IMR-90 (cell line): ENCODE results near the gene MPRIP. TPM values are rescaled to one million over a fixed set of nuclear protein-coding genes. Genes with fewer than 3 reads are reported as not detected.

ENCODE experiments used
- ATAC-seq: fragments of 200-7000 bp; cut with Tn5 transposase; 2 replicates; pipeline ENCODE4 v1.9.1; 2020; ENCODE audit warnings: low read depth, mild to moderate bottlenecking, moderate library complexity
- BruUV-seq: library from RNA; stranded (reverse); fragments of 400-500 nt; replicated peaks from 2 replicates; lab custom pipeline; 2021; lab: Mats Ljungman, UMichigan
- CTCF ChIA-PET: fragments of 300-600 bp; formaldehyde crosslinking; extraction: SDS; loops from one replicate; lab custom pipeline; 2021; ENCODE audit warnings: antibody characterized with exemption; lab: Yijun Ruan, JAX
- POLR2A ChIA-PET: fragments of 300-600 bp; sonication (Branson Sonifier 250); formaldehyde crosslinking; loops from one replicate; lab custom pipeline; 2022; ENCODE audit warnings: antibody characterized with exemption; ENCODE audit not compliant: unreplicated experiment; lab: Charles Lee
- DNase-seq: peaks from one replicate; pipeline ENCODE4 v3.0.0; 2013
- H2AFZ ChIP-seq: replicated peaks from 2 replicates; pipeline ENCODE3; 2013; ENCODE audit warnings: low read length, mild to moderate bottlenecking; ENCODE audit not compliant: poor library complexity
- H2AK5ac ChIP-seq: 2 replicates; pipeline ENCODE4 v1.6.1; 2013; ENCODE audit warnings: low read depth, low read length, inconsistent platforms
- H2AK9ac ChIP-seq: replicated peaks from 2 replicates; pipeline ENCODE3; 2013; ENCODE audit warnings: mild to moderate bottlenecking, low read depth, low read length, moderate library complexity; ENCODE audit not compliant: poor library complexity
- H2BK120ac ChIP-seq: 2 replicates; pipeline ENCODE4 v1.6.1; 2013; ENCODE audit warnings: low read depth, low read length, inconsistent platforms
- H2BK15ac ChIP-seq: 3 replicates; pipeline ENCODE4 v1.6.1; 2013; ENCODE audit warnings: low read depth, low read length, inconsistent platforms
- H2BK20ac ChIP-seq: 2 replicates; pipeline ENCODE4 v1.6.1; 2013; ENCODE audit warnings: low read depth, mild to moderate bottlenecking, inconsistent platforms, low read length, moderate library complexity
- H2BK5ac ChIP-seq: 2 replicates; pipeline ENCODE4 v1.6.1; 2013; ENCODE audit warnings: mild to moderate bottlenecking, low read depth, low read length, inconsistent platforms; ENCODE audit not compliant: poor library complexity, severe bottlenecking
- H3K14ac ChIP-seq: replicated peaks from 2 replicates; pipeline ENCODE4 v1.6.1; 2013; ENCODE audit warnings: low read depth, low read length, inconsistent platforms
- H3K18ac ChIP-seq: 2 replicates; pipeline ENCODE4 v1.6.1; 2013; ENCODE audit warnings: low read depth, low read length, control low read depth
- H3K23ac ChIP-seq: 2 replicates; pipeline ENCODE4 v1.6.1; 2013; ENCODE audit warnings: low read depth, low read length, inconsistent platforms
- H3K27ac ChIP-seq: 2 replicates; pipeline ENCODE4 v1.5.1; 2013; ENCODE audit warnings: mild to moderate bottlenecking, control low read depth, low read length; ENCODE audit not compliant: insufficient read depth
- H3K27me3 ChIP-seq: 2 replicates; pipeline ENCODE4 v1.6.1; 2013; ENCODE audit warnings: low read length; ENCODE audit not compliant: control insufficient read depth, insufficient read depth
- H3K36me3 ChIP-seq: 2 replicates; pipeline ENCODE4 v1.6.1; 2013; ENCODE audit warnings: low read length, mixed read lengths; ENCODE audit not compliant: control insufficient read depth, insufficient read depth
- H3K4ac ChIP-seq: 2 replicates; pipeline ENCODE4 v1.6.1; 2013; ENCODE audit warnings: low read depth, low read length, inconsistent platforms
- H3K4me1 ChIP-seq: 2 replicates; pipeline ENCODE4 v1.6.1; 2013; ENCODE audit warnings: low read length, mixed read lengths; ENCODE audit not compliant: control insufficient read depth, insufficient read depth
- H3K4me2 ChIP-seq: 2 replicates; pipeline ENCODE4 v1.6.1; 2013; ENCODE audit warnings: low read depth, mild to moderate bottlenecking, control low read depth, low read length, moderate library complexity
- H3K4me3 ChIP-seq: 2 replicates; pipeline ENCODE4 v1.5.1; 2013; ENCODE audit warnings: low read depth, mild to moderate bottlenecking, control low read depth, low read length, moderate library complexity; ENCODE audit not compliant: insufficient read depth
- H3K56ac ChIP-seq: 2 replicates; pipeline ENCODE4 v1.6.1; 2013; ENCODE audit warnings: low read length, inconsistent platforms; ENCODE audit not compliant: insufficient read depth; ENCODE audit errors: extremely low read depth
- H3K79me1 ChIP-seq, 2 experiments: 2 replicates each; pipeline ENCODE4 v1.6.1; 2013; ENCODE audit warnings: low read length in 2 of 2, inconsistent platforms in 1 of 2, low read depth in 1 of 2
- H3K9ac ChIP-seq: 2 replicates; pipeline ENCODE4 v1.6.1; 2013; ENCODE audit warnings: low read depth, low read length, control low read depth
- H3K9me1 ChIP-seq: 2 replicates; pipeline ENCODE4 v1.6.1; 2013; ENCODE audit warnings: low read length, inconsistent platforms; ENCODE audit not compliant: insufficient read depth
- H3K9me3 ChIP-seq: 2 replicates; pipeline ENCODE4 v1.6.1; 2013; ENCODE audit warnings: low read length; ENCODE audit not compliant: control insufficient read depth, insufficient read depth
- H4K20me1 ChIP-seq: 2 replicates; pipeline ENCODE4 v1.6.1; 2013; ENCODE audit warnings: low read length, inconsistent platforms; ENCODE audit not compliant: insufficient read depth
- H4K5ac ChIP-seq: 2 replicates; pipeline ENCODE4 v1.6.1; 2013; ENCODE audit warnings: mild to moderate bottlenecking, low read depth, low read length, control low read depth
- H4K8ac ChIP-seq, 2 experiments: 2 replicates each; pipeline ENCODE4 v1.6.1; 2013; ENCODE audit warnings: low read depth in 2 of 2, low read length in 2 of 2, control low read depth in 1 of 2, inconsistent platforms in 1 of 2
- H4K91ac ChIP-seq: 2 replicates; pipeline ENCODE4 v1.6.1; 2013; ENCODE audit warnings: low read depth, low read length, inconsistent platforms; ENCODE audit not compliant: insufficient read depth
- BHLHE40 ChIP-seq: fragments of 150-350 bp; IDR thresholded peaks from 2 replicates; pipeline ENCODE4 v1.6.1; 2016; ENCODE audit warnings: mild to moderate bottlenecking, low read depth, low read length
- CEBPB ChIP-seq: IDR thresholded peaks from 2 replicates; pipeline ENCODE4 v1.6.1; 2012; ENCODE audit warnings: low read depth, low read length, improper control_type of control experiment
- CHD1 ChIP-seq: IDR thresholded peaks from 2 replicates; pipeline ENCODE4 v1.6.1; 2012; ENCODE audit warnings: low read depth, low read length, improper control_type of control experiment
- FOS ChIP-seq: fragments of 150-350 bp; IDR thresholded peaks from 2 replicates; pipeline ENCODE4 v1.6.1; 2016; ENCODE audit warnings: low read depth, low read length
- MAFK ChIP-seq: IDR thresholded peaks from 2 replicates; pipeline ENCODE4 v1.6.1; 2012; ENCODE audit warnings: low read depth, low read length, improper control_type of control experiment
- MXI1 ChIP-seq: IDR thresholded peaks from 2 replicates; pipeline ENCODE4 v1.6.1; 2012; ENCODE audit warnings: low read depth, mild to moderate bottlenecking, low read length, moderate library complexity, borderline replicate concordance
- RAD21 ChIP-seq: IDR thresholded peaks from 2 replicates; pipeline ENCODE4 v1.6.1; 2012; ENCODE audit warnings: low read length, improper control_type of control experiment
- RCOR1 ChIP-seq: IDR thresholded peaks from 2 replicates; pipeline ENCODE4 v1.6.1; 2012; ENCODE audit warnings: mild to moderate bottlenecking, low read length, improper control_type of control experiment; ENCODE audit not compliant: insufficient replicate concordance
- RFX5 ChIP-seq: IDR thresholded peaks from 2 replicates; pipeline ENCODE4 v1.8.0; 2012; ENCODE audit warnings: low read depth, mild to moderate bottlenecking, low read length, moderate library complexity
- SMC3 ChIP-seq: fragments of 150-350 bp; IDR thresholded peaks from 2 replicates; pipeline ENCODE4 v1.6.1; 2016; ENCODE audit warnings: low read depth, mild to moderate bottlenecking, antibody characterized with exemption, low read length, moderate library complexity
- WGBS, 2 experiments: methylation state at CpG; one replicate each; pipeline versions ENCODE4 v1.1.5 to v1.1.7; 2013; ENCODE audit warnings: missing lambda C conversion rate in 2 of 2; ENCODE audit not compliant: insufficient read length in 1 of 2; ENCODE audit errors: extremely low coverage in 2 of 2; 5-methylcytosine and 5-hydroxymethylcytosine counted together
- dilution Hi-C: fragments of 300-500 bp; cut with HindIII; formaldehyde crosslinking; loops from one replicate; pipeline ENCODE4 v1.14.3; 2018; ENCODE audit warnings: low sequenced_read_pairs; ENCODE audit not compliant: unreplicated experiment
- in situ Hi-C: fragments of 300-500 bp; cut with MboI; formaldehyde crosslinking; loops from 3 replicates; pipeline ENCODE4 v1.14.3; 2019; ENCODE audit warnings: low sequenced_read_pairs, inconsistent platforms, mixed read lengths
- intact Hi-C: fragments of 100-400 bp; cut with micrococcal nuclease; formaldehyde crosslinking; loops from 2 replicates; pipeline ENCODE4 v1.10.0; 2022
- polyA plus RNA-seq, 3 experiments: library from polyadenylated mRNA; depleted of rRNA; stranded (reverse); fragments of >200 nt; gene quantifications; 2 replicates each; pipeline ENCODE4 v1.2.3, GENCODE V29; 2012; ENCODE audit warnings: low replicate concordance in 1 of 3
- total RNA-seq: library from RNA; depleted of rRNA; stranded (reverse); fragments of >200 nt; gene quantifications from 2 replicates; pipeline ENCODE4 v1.2.3, GENCODE V29; 2012
- TF ChIP-seq, protein P1 (sequence below): fragments of 150-350 bp; IDR thresholded peaks from 2 replicates; pipeline ENCODE4 v1.6.1; 2017; ENCODE audit warnings: mild to moderate bottlenecking, antibody characterized with exemption, low read length, low read depth

The MPRIP gene
- total and polyA plus RNA-seq, 2 of the 4 experiments (the other 2 are of a cell fraction), result 111 to 149 TPM

DNA sequence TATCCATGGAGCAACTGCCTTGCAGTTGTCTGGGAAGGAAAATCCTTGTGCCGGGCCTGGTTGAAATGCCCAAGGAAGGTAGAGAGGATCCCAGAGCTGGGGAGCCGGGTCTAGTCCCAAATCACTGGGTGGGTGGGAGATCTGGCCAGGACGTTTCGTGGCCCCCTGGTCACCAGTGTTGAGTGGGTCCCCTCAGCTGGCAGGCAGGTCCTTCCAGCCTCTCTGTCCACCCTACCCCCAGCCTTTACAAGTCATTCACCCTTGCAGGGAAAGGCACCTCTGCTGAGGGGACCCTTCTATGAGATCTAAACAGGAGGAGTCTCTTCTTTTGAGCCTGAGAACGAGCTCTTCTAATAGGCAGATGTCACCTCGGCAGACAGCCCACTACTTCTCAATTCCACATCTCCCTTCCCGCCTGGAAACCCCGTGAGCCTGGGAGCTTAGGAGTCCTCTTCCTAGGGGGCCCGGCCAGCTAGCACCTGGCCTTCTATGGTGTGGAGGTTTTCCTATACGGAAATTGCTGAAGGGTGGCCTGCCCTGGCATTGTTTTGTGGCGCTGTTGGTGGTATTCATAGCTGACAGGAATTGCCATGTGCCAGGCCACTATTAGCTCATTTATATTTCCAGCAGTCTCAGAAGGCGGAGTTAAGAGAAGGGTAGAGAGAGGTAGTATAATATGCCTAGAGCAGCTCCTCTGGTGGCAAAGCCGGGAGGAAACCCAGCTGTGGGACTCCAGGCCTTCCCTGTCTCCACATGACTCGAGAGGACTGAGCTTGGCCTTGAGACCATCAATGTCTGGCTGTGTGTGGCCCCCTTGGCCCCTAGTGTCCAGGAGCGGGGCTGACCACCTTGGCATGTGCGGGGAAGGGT is 13.3 kb downstream of the MPRIP start (continued):
- no peak for TF ChIP-seq RFX5

DNA sequence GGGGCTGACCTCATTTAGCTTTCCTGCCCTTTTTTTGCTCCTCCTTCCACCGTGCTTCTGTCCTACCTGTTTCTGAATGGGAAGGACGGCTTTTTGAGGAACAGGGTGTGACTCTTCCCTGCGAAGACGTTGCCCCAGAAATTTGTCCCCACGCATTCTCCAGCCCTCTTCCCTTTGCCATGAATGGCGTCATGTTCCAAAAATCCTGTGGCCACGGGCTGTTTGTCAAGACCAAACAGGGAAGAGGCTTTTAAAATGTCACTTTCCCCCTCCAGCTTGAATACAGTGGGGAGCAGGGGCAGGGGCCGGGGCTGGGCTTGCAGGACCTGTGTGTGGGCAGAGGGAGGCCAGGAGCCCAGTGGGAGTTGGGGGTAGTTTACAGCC is 13.9 kb downstream of the MPRIP start:
- H2AFZ ChIP-seq, result no peak overlapping the region
- H3K9me1 ChIP-seq, result peaks cover 51% of the 10 kb centered on the region
- H2BK120ac ChIP-seq, result no peak overlapping the region
- H4K8ac ChIP-seq, result no peak overlapping the region
- 0 out of 2 replicates have a peak overlapping the region, but pooled peaks have one; percentile 2 for H2AK5ac ChIP-seq
- ChIA-PET POLR2A (no interaction called here), CTCF (no interaction called here)
- H3K9me3 ChIP-seq, result no peaks in the 10 kb centered on the region
- H3K36me3 ChIP-seq, result peaks cover 10% of the 10 kb centered on the region; the same call in 1 of the 2 replicates
- no peak overlapping the region for H3K4me2 ChIP-seq
- DNase-seq (no peak), ATAC-seq (no peak)
- no peak overlapping the region for H3K56ac ChIP-seq
- H4K5ac ChIP-seq, result no peak overlapping the region
- no peak overlapping the region for H3K9ac ChIP-seq
- WGBS, 2 experiments, result 80% methylated on average over 3 of the region's 8 CpGs; no CpG with 5 or more reads in 1 of the 2 experiments
- no peak overlapping the region for H3K4me3 ChIP-seq
- H2BK15ac ChIP-seq, result no peak overlapping the region
- H3K27ac ChIP-seq, result no peak overlapping the region
- TF ChIP-seq CEBPB (no peak), BHLHE40 (no peak), RAD21 (no peak), MAFK (no peak), FOS (no peak), MXI1 (no peak), CHD1 (no peak), SMC3 (no peak), RCOR1 (no peak)
- TF ChIP-seq, protein P1, sequence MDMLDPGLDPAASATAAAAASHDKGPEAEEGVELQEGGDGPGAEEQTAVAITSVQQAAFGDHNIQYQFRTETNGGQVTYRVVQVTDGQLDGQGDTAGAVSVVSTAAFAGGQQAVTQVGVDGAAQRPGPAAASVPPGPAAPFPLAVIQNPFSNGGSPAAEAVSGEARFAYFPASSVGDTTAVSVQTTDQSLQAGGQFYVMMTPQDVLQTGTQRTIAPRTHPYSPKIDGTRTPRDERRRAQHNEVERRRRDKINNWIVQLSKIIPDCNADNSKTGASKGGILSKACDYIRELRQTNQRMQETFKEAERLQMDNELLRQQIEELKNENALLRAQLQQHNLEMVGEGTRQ, result no peak
- H3K79me1 ChIP-seq, result peaks cover 19 to 97% of the 10 kb centered on the region in 2 experiments
- BruUV-seq, result no TSS peak
- no peak overlapping the region for H2AK9ac ChIP-seq
- no peak overlapping the region; the same call in 1 of the 2 replicates for H3K4ac ChIP-seq
- no peak overlapping the region for H3K14ac ChIP-seq
- no peak overlapping the region for H3K23ac ChIP-seq
- no peak overlapping the region for H2BK5ac ChIP-seq
- no peak overlapping the region for H2BK20ac ChIP-seq
- intact Hi-C loops (no loop called here), in situ Hi-C loops (no loop called here), dilution Hi-C loops (no loop called here)
- H3K27me3 ChIP-seq, result no peaks in the 10 kb centered on the region
- H3K18ac ChIP-seq, result no peak overlapping the region
- H3K4me1 ChIP-seq, result peaks cover 15% of the 10 kb centered on the region
- H4K91ac ChIP-seq, result no peak overlapping the region
- peaks cover 98% of the 10 kb centered on the region for H4K20me1 ChIP-seq
